ENCODE data around the gene CHRNE. TPM values are rescaled to one million over a fixed set of nuclear protein-coding genes. Genes with fewer than 3 reads are reported as not detected.
A peak's percentile ranks its signal among the peaks of the same experiment; 100 is the strongest.
"Not testable (repeated sequence)": the region's sequence is repeated elsewhere in the genome, so short reads cannot be mapped to it uniquely, and the experiment has no call there.

The CHRNE gene
- total and polyA plus RNA-seq, 12 donors, result 0.30 to 7.2 (median 0.56) TPM; not detected in 2

- no peak overlapping the region for H3K4me3 ChIP-seq
- no peaks in the 10 kb centered on the region for H3K4me1 ChIP-seq (replicated peaks in 1 of 2)
- no peaks in the 10 kb centered on the region for H3K36me3 ChIP-seq (replicated peaks in 1 of 2)
- no peaks in the 10 kb centered on the region for H3K27me3 ChIP-seq
- 74 to 83% (median 79%) methylated on average over 10 of the region's 10 CpGs for WGBS, 4 donors
- H3K27ac ChIP-seq, result no peak overlapping the region
- intact Hi-C loops (cut with DNase I), result no loop called here
- DNase-seq, result peak in 1 of 7 donors; percentile 35
- TF ChIP-seq POLR2A (IDR thresholded peaks at IDR 0.05), result no peak
- TF ChIP-seq CTCF (IDR thresholded peaks at IDR 0.05), result no peak
- no peaks in the 10 kb centered on the region for H3K9me3 ChIP-seq (replicated peaks in 1 of 3)
These were observed 17.6 kb upstream of the CHRNE start for GRCh38 chr17:4920351-4921048.

DNA sequence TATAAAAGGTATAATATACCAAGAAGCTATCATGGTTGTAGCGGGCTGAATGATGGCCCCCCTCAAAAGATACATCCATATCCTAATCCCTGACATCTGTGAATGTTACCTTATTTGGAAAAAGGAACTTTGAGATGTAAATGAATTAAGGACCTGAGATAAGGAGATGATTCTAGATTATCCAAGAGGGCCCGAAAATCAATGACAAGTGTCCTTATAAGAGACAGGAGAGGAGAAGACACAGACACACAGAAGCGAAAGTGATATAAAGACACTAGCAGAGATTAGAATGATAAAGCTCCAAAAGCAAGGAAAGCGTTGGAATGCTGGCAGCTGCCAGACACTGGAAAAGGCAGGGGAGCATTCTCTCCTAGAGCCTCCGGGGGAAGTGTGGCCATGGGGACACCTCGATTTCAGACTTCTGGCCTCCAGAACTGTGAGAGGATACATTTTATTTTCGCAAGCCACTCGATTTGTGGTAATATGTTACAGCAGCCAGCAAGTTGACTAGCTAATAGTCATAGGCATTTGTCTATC is 16.7 kb upstream of the CHRNE start:
- no peaks in the 10 kb centered on the region for H3K27me3 ChIP-seq
- intact Hi-C loops (cut with DNase I), result no loop called here
- DNase-seq, result no peak
- no peak overlapping the region for H3K4me3 ChIP-seq
- no peak overlapping the region for H3K27ac ChIP-seq
- H3K9me3 ChIP-seq (replicated peaks in 1 of 3), result no peaks in the 10 kb centered on the region
- no peaks in the 10 kb centered on the region for H3K4me1 ChIP-seq (replicated peaks in 1 of 2)
- WGBS, 4 donors, result 74 to 77% (median 76%) methylated on average over 8 of the region's 8 CpGs
- TF ChIP-seq POLR2A (IDR thresholded peaks at IDR 0.05) (no peak), CTCF (IDR thresholded peaks at IDR 0.05) (no peak)
- H3K36me3 ChIP-seq (replicated peaks in 1 of 2), result no peaks in the 10 kb centered on the region

DNA sequence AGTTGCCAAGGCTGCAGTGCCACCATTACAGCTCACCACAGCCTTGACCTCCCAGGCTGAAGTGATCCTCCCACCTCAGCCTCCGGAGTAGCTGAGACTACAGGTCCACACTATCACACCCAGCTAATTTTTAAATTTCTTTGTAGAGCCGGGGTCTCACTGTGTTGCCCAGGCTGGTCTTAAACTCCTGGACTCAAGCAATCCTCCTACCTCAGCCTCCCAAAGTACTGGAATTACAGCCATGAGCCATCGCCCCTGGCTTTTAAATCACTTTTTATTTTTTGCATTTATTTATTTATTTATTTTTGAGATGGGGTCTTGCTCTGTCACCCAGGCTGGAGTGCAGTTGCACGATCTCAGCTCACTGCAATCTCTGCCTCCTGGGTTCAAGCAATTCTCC is 11.7 kb upstream of the CHRNE start:
- 76 to 86% (median 79%) methylated on average over 4 of the region's 4 CpGs for WGBS, 4 donors
- not testable (repeated sequence) for H3K27ac ChIP-seq; DNase-seq; H3K27me3 ChIP-seq; H3K9me3 ChIP-seq (replicated peaks in 1 of 3); H3K36me3 ChIP-seq (replicated peaks in 1 of 2); H3K4me3 ChIP-seq; H3K4me1 ChIP-seq (replicated peaks in 1 of 2)
- intact Hi-C loops (cut with DNase I), result loop anchor here in 1 of 2 donors (5.0 kb wide), 1 partner anchor 148 kb away; no protein-coding TSS in a partner anchor

GRCh38 chr17:4913994-4914393 is 11.1 kb upstream of the CHRNE start:
- Histone ChIP-seq H3K9me3 (replicated peaks in 1 of 3) (no peaks in the 10 kb centered on the region), H3K36me3 (replicated peaks in 1 of 2) (no peaks in the 10 kb centered on the region), H3K27me3 (no peaks in the 10 kb centered on the region), H3K4me3 (no peak overlapping the region), H3K4me1 (replicated peaks in 1 of 2) (peaks cover 0 to 3% of the 10 kb centered on the region in 2 donors), H3K27ac (no peak overlapping the region)
- TF ChIP-seq CTCF (IDR thresholded peaks at IDR 0.05) (no peak), POLR2A (IDR thresholded peaks at IDR 0.05) (no peak)
- DNase-seq, result no peak
- intact Hi-C loops (cut with DNase I), result loop anchor here in 1 of 2 donors (5.0 kb wide), 1 partner anchor 148 kb away; no protein-coding TSS in a partner anchor
- whole genome bisulfite sequencing, 4 donors, result 83 to 91% (median 84%) methylated on average over 1 of the region's 1 CpG

Data from adrenal gland (tissue), 12 donors.